Measurements from ENCODE around the gene ZBTB22. TPM values are rescaled to one million over a fixed set of nuclear protein-coding genes. Genes with fewer than 3 reads are reported as not detected.

The ZBTB22 gene
- total RNA-seq, 1 donor from 2014 or later, result 13.3 TPM

DNA sequence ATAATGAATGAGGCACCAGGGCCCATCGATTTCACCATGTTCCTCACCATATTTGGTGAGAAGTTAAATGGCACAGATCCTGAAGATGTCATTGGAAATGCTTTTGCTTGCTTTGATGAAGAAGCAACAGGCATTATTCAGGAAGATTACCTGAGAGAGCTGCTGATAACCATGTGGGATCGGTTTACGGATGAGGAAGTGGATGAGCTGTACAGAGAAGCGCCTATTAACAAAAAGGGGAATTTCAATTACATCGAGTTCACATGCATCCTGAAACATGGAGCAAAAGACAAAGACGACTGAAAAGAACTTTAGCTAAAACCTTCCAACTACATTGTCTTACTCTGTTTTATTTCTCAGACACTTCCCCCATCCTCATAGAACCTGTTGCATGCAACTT is 21.6 kb upstream of the ZBTB22 start:
- intact Hi-C loops (cut with micrococcal nuclease), result no loop called here
- no peaks in the 10 kb centered on the region for H3K9me3 ChIP-seq (replicated peaks)
- no peak overlapping the region for H3K4me3 ChIP-seq
- no peak overlapping the region for H3K27ac ChIP-seq (replicated peaks)
- no peak for DNase-seq
- no peaks in the 10 kb centered on the region for H3K36me3 ChIP-seq
- no peaks in the 10 kb centered on the region for H3K4me1 ChIP-seq
- H3K27me3 ChIP-seq (ENCODE audit: low read depth), result no peaks in the 10 kb centered on the region
- TF ChIP-seq, protein P1, sequence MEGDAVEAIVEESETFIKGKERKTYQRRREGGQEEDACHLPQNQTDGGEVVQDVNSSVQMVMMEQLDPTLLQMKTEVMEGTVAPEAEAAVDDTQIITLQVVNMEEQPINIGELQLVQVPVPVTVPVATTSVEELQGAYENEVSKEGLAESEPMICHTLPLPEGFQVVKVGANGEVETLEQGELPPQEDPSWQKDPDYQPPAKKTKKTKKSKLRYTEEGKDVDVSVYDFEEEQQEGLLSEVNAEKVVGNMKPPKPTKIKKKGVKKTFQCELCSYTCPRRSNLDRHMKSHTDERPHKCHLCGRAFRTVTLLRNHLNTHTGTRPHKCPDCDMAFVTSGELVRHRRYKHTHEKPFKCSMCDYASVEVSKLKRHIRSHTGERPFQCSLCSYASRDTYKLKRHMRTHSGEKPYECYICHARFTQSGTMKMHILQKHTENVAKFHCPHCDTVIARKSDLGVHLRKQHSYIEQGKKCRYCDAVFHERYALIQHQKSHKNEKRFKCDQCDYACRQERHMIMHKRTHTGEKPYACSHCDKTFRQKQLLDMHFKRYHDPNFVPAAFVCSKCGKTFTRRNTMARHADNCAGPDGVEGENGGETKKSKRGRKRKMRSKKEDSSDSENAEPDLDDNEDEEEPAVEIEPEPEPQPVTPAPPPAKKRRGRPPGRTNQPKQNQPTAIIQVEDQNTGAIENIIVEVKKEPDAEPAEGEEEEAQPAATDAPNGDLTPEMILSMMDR (IDR thresholded peaks at IDR 0.05; ENCODE audit: borderline replicate concordance), result no peak

DNA sequence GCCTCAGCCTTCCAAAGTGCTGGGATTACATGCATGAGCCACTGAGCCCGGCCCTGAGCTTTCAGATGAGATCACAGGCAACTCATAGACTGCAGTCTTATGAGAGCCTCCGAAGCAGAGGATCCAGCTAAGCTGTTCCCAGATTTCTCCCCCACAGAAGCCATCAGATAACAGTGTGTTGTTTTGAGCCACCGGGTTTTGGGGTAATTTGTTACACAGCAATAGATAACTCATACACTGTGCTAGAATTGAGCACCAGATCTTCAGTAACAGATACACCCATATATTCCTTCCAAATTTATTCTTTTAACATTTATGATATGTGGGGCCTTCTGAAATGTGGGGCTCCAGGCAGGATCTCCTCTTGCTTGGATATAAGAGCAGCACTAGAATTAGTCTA is 19.0 kb upstream of the ZBTB22 start:
- Histone ChIP-seq H3K4me3 (no peak overlapping the region), H3K27ac (replicated peaks) (no peak overlapping the region), H3K36me3 (no peaks in the 10 kb centered on the region), H3K4me1 (no peaks in the 10 kb centered on the region), H3K27me3 (ENCODE audit: low read depth) (no peaks in the 10 kb centered on the region), H3K9me3 (replicated peaks) (no peaks in the 10 kb centered on the region)
- TF ChIP-seq, protein P1 (IDR thresholded peaks at IDR 0.05; ENCODE audit: borderline replicate concordance), result no peak
- no peak for DNase-seq
- intact Hi-C loops (cut with micrococcal nuclease), result no loop called here

DNA sequence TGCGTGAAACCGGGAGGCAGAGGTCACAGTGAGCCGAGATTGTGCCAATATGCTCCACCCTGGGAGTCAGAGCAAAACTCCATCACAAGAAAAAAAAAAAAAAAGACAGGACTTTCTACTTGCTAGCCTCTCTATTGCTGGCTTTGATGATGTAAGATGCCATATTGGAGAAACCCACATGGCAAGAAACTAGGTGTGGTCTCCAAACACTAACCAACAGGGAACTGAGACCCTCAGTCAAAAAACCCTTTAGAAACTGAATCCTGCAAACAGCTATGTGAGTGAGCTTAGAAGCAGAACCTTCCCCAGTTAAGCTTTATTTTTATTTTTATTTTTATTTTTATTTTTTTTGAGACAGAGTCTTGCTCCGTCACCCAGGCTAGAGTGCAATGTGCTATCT is 18.4 kb upstream of the ZBTB22 start:
- Histone ChIP-seq H3K36me3 (no peaks in the 10 kb centered on the region), H3K27ac (replicated peaks) (no peak overlapping the region), H3K9me3 (replicated peaks) (no peaks in the 10 kb centered on the region), H3K4me3 (no peak overlapping the region), H3K27me3 (ENCODE audit: low read depth) (no peaks in the 10 kb centered on the region), H3K4me1 (no peaks in the 10 kb centered on the region)
- intact Hi-C loops (cut with micrococcal nuclease), result no loop called here
- TF ChIP-seq, protein P1 (IDR thresholded peaks at IDR 0.05; ENCODE audit: borderline replicate concordance), result no peak
- DNase-seq, result no peak

DNA sequence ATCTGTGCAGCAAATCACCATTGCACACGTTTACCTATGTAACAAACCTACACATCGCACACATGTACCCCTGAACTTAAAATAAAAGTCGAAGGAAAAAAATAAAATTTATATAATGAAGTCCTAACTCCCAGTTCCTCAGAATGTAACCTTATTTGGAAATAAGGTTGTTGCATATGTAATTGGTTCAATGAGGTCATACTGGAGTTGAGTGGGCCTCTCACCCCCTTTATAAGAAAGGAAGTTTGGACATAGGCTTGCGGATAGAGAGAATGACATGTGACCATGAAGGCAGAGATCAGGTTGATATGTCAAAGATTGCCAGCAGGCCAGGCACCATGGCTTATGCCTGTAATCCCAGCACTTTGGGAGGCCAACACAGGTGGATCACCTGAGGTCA is 16.1 kb upstream of the ZBTB22 start:
- Histone ChIP-seq H3K27ac (replicated peaks) (no peak overlapping the region), H3K9me3 (replicated peaks) (no peaks in the 10 kb centered on the region), H3K27me3 (ENCODE audit: low read depth) (no peaks in the 10 kb centered on the region), H3K4me1 (no peaks in the 10 kb centered on the region), H3K36me3 (no peaks in the 10 kb centered on the region), H3K4me3 (no peak overlapping the region)
- DNase-seq, result no peak
- TF ChIP-seq, protein P1 (IDR thresholded peaks at IDR 0.05; ENCODE audit: borderline replicate concordance), result no peak
- intact Hi-C loops (cut with micrococcal nuclease), result no loop called here

DNA sequence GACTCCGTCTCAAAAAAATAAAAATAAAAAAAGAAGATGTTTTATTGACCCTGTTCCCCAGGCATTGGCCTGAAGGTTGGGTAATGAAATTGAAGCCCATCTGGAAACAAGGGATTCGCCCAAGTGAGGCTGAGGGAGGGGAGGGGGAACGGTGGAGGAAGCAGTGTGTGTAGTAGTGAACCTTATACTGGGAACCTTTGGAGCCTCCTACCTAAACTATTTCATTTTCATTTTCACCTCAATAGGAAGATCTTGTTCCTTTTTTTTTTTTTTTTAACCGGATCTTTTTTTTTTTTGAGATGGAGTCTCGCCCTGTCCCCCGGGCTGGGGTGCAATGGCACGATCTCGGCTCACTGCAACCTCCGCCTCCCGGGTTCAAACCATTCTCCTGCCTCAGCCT is 13.2 kb upstream of the ZBTB22 start:
- Histone ChIP-seq H3K27me3 (ENCODE audit: low read depth) (no peaks in the 10 kb centered on the region), H3K4me3 (no peak overlapping the region), H3K36me3 (no peaks in the 10 kb centered on the region), H3K27ac (replicated peaks) (no peak overlapping the region), H3K4me1 (no peaks in the 10 kb centered on the region), H3K9me3 (replicated peaks) (no peaks in the 10 kb centered on the region)
- intact Hi-C loops (cut with micrococcal nuclease), result no loop called here
- no peak for DNase-seq
- TF ChIP-seq, protein P1 (IDR thresholded peaks at IDR 0.05; ENCODE audit: borderline replicate concordance), result no peak

DNA sequence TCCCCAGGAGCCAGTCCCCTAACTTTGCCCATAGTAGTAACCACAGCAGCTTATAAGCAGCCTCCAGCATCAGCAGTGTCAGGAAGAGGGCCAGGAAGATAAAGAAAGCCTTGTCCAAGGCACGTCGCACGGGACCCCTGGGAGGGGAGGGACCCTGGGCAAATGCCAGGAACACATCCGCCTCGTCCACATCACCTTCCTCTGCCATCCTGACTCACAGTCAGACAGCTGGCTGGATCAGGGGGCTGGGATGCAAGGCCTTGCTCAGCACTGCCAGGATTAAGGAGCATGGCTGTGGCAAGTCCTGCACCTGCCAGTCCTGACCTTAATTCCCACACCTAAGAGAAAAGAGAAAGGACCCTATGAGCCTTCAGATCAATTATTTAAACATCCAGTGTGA is 11.5 kb upstream of the ZBTB22 start:
- Histone ChIP-seq H3K4me1 (peaks cover 1% of the 10 kb centered on the region), H3K27ac (replicated peaks) (no peak overlapping the region), H3K27me3 (ENCODE audit: low read depth) (no peaks in the 10 kb centered on the region), H3K36me3 (no peaks in the 10 kb centered on the region), H3K4me3 (no peak overlapping the region), H3K9me3 (replicated peaks) (no peaks in the 10 kb centered on the region)
- TF ChIP-seq, protein P1 (IDR thresholded peaks at IDR 0.05; ENCODE audit: borderline replicate concordance), result no peak
- intact Hi-C loops (cut with micrococcal nuclease), result no loop called here
- DNase-seq, result no peak
